Heart left ventricle (tissue), 16 donors: ENCODE measurements around the gene SNED1. TPM values are rescaled to one million over a fixed set of nuclear protein-coding genes. Genes with fewer than 3 reads are reported as not detected.

ENCODE experiments used
- ATAC-seq, 4 donors: fragments of 200-7000 bp; cut with Tn5 transposase; one replicate each; pipeline ENCODE4 v1.9.1; 2020 to 2022; ENCODE audit warnings: moderate library complexity in 4 of 4, mild to moderate bottlenecking in 3 of 4, moderate number of reproducible peaks in 1 of 4
- DNase-seq, 5 donors: peaks; one replicate each; pipeline ENCODE4 v3.0.0-alpha.2; 2020
- H3K27ac ChIP-seq, 12 donors: fragments of 200-600 bp; sonication (generic) in 4 of 12; one replicate each; pipeline versions ENCODE4 v1.5.0 to v1.8.0; 2016 to 2022; ENCODE audit warnings: mild to moderate bottlenecking in 2 of 12
- H3K27me3 ChIP-seq, 9 donors: fragments of 200-600 bp; sonication (generic) in 2 of 9; one replicate each; pipeline versions ENCODE4 v1.5.1 to v1.8.0; 2016 to 2022; ENCODE audit warnings: mild to moderate bottlenecking in 3 of 9
- H3K36me3 ChIP-seq, 9 donors: fragments of 200-600 bp; sonication (generic) in 2 of 9; one replicate each; pipeline versions ENCODE4 v1.5.0 to v1.8.0; 2018 to 2022; ENCODE audit warnings: mild to moderate bottlenecking in 2 of 9
- H3K4me1 ChIP-seq, 12 donors: fragments of 200-600 bp; sonication (generic) in 4 of 12; one replicate each; pipeline versions ENCODE4 v1.5.0 to v1.8.0; 2016 to 2022; ENCODE audit warnings: mild to moderate bottlenecking in 3 of 12
- H3K4me3 ChIP-seq, 12 donors: fragments of 200-600 bp; sonication (generic) in 4 of 12; one replicate each; pipeline versions ENCODE4 v1.5.0 to v1.8.0; 2017 to 2022; ENCODE audit warnings: mild to moderate bottlenecking in 9 of 12, moderate library complexity in 4 of 12
- H3K9me3 ChIP-seq, 12 donors: fragments of 200-600 bp; sonication (generic) in 4 of 12; one replicate each; pipeline versions ENCODE4 v1.5.0 to v1.8.0; 2016 to 2022; ENCODE audit warnings: mild to moderate bottlenecking in 1 of 12
- CTCF ChIP-seq, 12 donors: fragments of 200-600 bp; sonication (generic) in 4 of 12; IDR thresholded peaks; one replicate each; pipeline versions ENCODE4 v1.5.0 to v1.8.0; 2018 to 2022; ENCODE audit warnings: antibody characterized with exemption in 12 of 12, mild to moderate bottlenecking in 5 of 12
- POLR2A ChIP-seq, 2 donors: fragments of 450-650 bp; IDR thresholded peaks; one replicate each; pipeline ENCODE4 v1.6.1; 2017; ENCODE audit warnings: antibody characterized with exemption in 2 of 2, mild to moderate bottlenecking in 2 of 2, moderate library complexity in 2 of 2
- WGBS, 4 donors: extraction: QIAGEN DNeasy Blood & Tissue Kit in 2 of 4; methylation state at CpG; one replicate each; pipeline versions ENCODE4 v1.1.5 to v1.1.7; 2013 to 2018; 5-methylcytosine and 5-hydroxymethylcytosine counted together
- intact Hi-C, 10 donors: fragments of 100-400 bp; cut with DNase I; formaldehyde crosslinking; loops; one replicate each; pipeline versions ENCODE4 v1.11.1 to v1.14.2; 2022
- polyA plus RNA-seq, 2 donors: library from polyadenylated mRNA; stranded (reverse); fragments of 200-250 nt; gene quantifications; one replicate each; pipeline ENCODE4 v1.2.3, GENCODE V29; 2013
- total RNA-seq, 9 donors: library from RNA; depleted of rRNA in 2 of 9; stranded (reverse); fragments of >200 nt in 2 of 9; fragmentation: NEBNext Ultra II Directional in 3 of 9; extraction: Animal tissue kit (Norgen Biotek cat#: 25700) in 3 of 9; gene quantifications; one replicate each; pipeline versions ENCODE4 v1.1.0 to v1.2.4, GENCODE V29; 2016 to 2023
- donor health status: ischemic (EF 13 %, LVEDD 7.1; RV severe dilation, severe dysfunction).
- donor health status: healthy with polysubstance abuse.
- donor health status: DM: no; HTN: yes; CAD: no.
- donor health status: DM: no; HTN: no; CAD: no.
- donor health status: ischemic (EF 25% LVEDD 6.9; RV normal size, moderate dysfunction).
- donor health status: ischemic (EF 25% LVEDD 5.7; RV mildly dilated, moderate dysfunction).
- donor health status: healthy.
- donor health status: DM: yes; HTN: yes; CAD: no.
- donor health status: ischemic (EF 35%, LVEDD 5.7; RV mildly dilated, moderate dysfunction).
- donor health status: nonischemic (EF 11% LVEDD 7.7; RV severe dilation, severe dysfunction).
- donor health status: DM: yes; HTN: yes; CAD: no.
- donor health status: PGD.
- donor health status: ischemic (EF 29% LVEDD 5.4; RV normal size, mild dysfunction).
- donor health status: nonischemic (EF 23%, LVEDD 6.1; RV moderate dilation, normal function).

SNED1 gene
- total and polyA plus RNA-seq, 11 donors: 3.1 to 14.7 (median 4.9) TPM

DNA sequence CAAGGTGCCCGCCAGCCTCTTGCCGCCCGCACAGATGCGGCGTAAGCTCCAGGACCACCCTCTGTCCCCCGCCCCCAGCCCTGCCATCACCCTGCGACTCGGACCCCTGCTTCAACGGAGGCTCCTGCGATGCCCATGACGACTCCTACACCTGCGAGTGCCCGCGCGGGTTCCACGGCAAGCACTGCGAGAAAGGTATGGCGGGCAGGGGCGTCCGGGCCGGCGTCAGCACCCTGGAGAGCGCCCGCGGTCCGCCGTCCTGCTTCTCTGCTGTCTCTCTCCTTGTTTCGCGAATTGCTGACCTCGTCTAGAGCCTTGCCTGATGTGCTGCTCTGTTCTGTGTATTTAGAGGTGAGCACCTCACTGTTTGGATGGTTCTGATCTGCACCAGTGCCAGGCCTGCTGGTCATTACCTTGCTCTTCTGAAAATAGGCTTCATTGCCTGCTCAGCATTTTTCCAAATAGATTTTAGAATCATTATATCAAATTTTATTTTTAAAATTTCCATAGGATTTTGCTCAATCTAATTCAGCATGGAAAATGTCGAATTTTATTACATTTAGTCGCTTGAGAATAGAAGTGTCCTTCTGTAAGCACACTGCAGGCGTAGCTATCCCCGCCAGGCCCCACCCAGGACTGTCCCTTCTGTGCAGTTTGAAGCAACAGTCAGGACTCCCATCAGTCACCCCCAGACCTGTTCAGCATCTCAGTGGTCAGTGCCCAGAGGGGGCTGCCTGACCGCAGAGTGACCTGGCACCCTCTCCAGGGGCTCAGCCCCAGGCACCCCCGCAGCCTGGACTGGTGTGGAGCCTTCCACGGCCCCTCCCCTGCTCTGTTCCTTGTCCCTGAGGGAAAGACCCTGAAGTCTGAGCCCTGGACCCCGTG lies 51.6 kb downstream of the SNED1 start:
- Histone ChIP-seq H3K4me1 (no peaks in the 10 kb centered on the region), H3K27ac (no peak overlapping the region), H3K27me3 (no peaks in the 10 kb centered on the region), H3K4me3 (no peak overlapping the region), H3K36me3 (peaks cover 0 to 43% (median 4%) of the 10 kb centered on the region in 9 donors), H3K9me3 (peaks cover 0 to 9% (median under 1%) of the 10 kb centered on the region in 12 donors)
- DNase-seq (peak in 3 of 5 donors; percentile 12 to 48 (median 17)), ATAC-seq (peak in 1 of 4 donors; percentile 25)
- TF ChIP-seq CTCF (IDR thresholded peaks at IDR 0.05) (no peak), POLR2A (IDR thresholded peaks at IDR 0.05) (no peak)
- intact Hi-C loops: no loop called here
- WGBS, 4 donors: 45 to 62% (median 56%) methylated on average over 23 to 38 of the region's 38 CpGs

DNA sequence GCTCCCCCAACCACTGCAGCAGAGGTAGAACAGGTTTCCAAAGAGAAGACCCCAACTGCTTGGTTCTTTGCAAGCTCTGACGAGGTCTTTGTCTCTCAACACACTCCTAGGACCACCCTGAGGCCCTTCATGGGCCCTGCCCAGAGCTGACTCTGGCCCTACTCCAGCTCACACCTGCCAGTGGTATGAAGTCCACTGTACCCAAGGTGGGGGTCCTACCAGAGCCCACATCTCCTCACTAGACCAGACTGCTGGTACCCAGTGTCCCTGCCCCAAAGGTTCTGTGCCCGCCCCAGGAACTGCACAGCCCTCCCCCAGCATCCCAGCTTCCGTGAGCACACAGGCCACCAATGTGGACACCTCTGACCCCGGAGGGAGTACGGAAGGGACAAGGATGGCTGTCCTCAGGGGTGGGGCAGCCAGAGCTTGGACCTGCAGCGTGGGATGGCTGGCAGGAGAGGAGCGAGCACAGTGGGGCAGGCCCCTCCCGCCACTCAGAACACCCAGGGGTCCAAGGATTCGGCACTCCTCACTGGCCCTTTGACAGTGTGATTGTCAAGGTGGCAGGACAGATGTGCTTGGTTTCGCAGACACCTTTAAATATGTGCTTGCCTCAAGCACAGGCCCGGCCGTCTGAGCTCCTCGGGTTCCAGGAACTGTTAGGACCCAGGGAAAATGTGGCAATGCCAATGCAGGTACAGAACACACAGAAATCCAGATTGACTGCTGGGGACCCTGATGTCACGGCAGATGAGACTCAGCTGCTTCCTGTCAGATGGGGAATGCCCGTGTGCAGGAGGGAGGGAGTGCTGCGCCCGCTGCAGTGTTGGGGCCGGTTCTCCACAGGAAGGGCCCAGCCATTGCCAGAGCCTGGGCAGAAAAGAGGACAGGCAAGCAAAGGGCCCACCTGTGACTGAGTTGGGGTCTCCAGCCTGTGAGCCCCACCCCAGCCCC lies 52.5 kb downstream of the SNED1 start:
- intact Hi-C loops: no loop called here
- H3K27me3 ChIP-seq: no peaks in the 10 kb centered on the region
- H3K27ac ChIP-seq: no peak overlapping the region
- peaks cover 0 to 43% (median 4%) of the 10 kb centered on the region in 9 donors for H3K36me3 ChIP-seq
- no peak overlapping the region for H3K4me3 ChIP-seq
- DNase-seq: peak in 2 of 5 donors; percentile 16 to 47
- TF ChIP-seq CTCF (IDR thresholded peaks at IDR 0.05) (no peak), POLR2A (IDR thresholded peaks at IDR 0.05) (no peak)
- peaks cover 0 to under 1% (median 0%) of the 10 kb centered on the region in 12 donors for H3K9me3 ChIP-seq
- 89 to 94% (median 92%) methylated on average over 12 to 18 of the region's 18 CpGs for WGBS, 4 donors
- H3K4me1 ChIP-seq: no peaks in the 10 kb centered on the region
- peak in 1 of 4 donors; percentile 22 for ATAC-seq

- Histone ChIP-seq H3K27me3 (no peaks in the 10 kb centered on the region), H3K36me3 (peaks cover 0 to 43% (median 4%) of the 10 kb centered on the region in 9 donors), H3K27ac (no peak overlapping the region), H3K9me3 (no peaks in the 10 kb centered on the region), H3K4me1 (no peaks in the 10 kb centered on the region), H3K4me3 (no peak overlapping the region)
- intact Hi-C loops: no loop called here
- ATAC-seq (no peak), DNase-seq (peak in 1 of 5 donors; percentile 47)
- WGBS, 4 donors: 90 to 94% (median 91%) methylated on average over 16 to 33 of the region's 33 CpGs
- TF ChIP-seq CTCF (IDR thresholded peaks at IDR 0.05) (no peak), POLR2A (IDR thresholded peaks at IDR 0.05) (no peak)
Observed at GRCh38 chr2:241051578-241052487, 53.4 kb downstream of the SNED1 start.
